Fibroblast of lung (primary cell): ENCODE measurements around the gene IL17RD. TPM values are rescaled to one million over a fixed set of nuclear protein-coding genes. Genes with fewer than 3 reads are reported as not detected.
A peak's percentile ranks its signal among the peaks of the same experiment; 100 is the strongest.

Experiments used
- DNase-seq, 2 donors: peaks; one replicate each; pipeline versions ENCODE4 v3.0.0 to v3.0.0-alpha.2; 2010; ENCODE audit warnings: low read depth in 2 of 2
- H2AFZ ChIP-seq: 2 replicates; pipeline ENCODE4 v1.5.1; 2012; ENCODE audit warnings: low read length, control low read depth, inconsistent platforms
- H3K27ac ChIP-seq: 2 replicates; pipeline ENCODE4 v1.5.1; 2011; ENCODE audit warnings: low read length, control low read depth; ENCODE audit not compliant: insufficient read depth
- H3K27me3 ChIP-seq: 2 replicates; pipeline ENCODE4 v1.5.1; 2011; ENCODE audit warnings: mild to moderate bottlenecking, low read length; ENCODE audit not compliant: control insufficient read depth, insufficient read depth
- H3K36me3 ChIP-seq: 2 replicates; pipeline ENCODE4 v1.5.1; 2011; ENCODE audit warnings: low read length; ENCODE audit not compliant: control insufficient read depth, insufficient read depth
- H3K4me1 ChIP-seq: 2 replicates; pipeline ENCODE4 v1.5.1; 2011; ENCODE audit warnings: low read length; ENCODE audit not compliant: control insufficient read depth, insufficient read depth; ENCODE audit errors: extremely low read depth
- H3K4me2 ChIP-seq: 2 replicates; pipeline ENCODE4 v1.5.1; 2011; ENCODE audit warnings: low read length, control low read depth; ENCODE audit not compliant: insufficient read depth; ENCODE audit errors: extremely low read depth
- H3K4me3 ChIP-seq, 4 experiments: fragments of 200-600 bp in 1 of 4; sonication (generic) in 1 of 4; replicated peaks in 1 of 4; 2 replicates each; pipeline ENCODE4 v1.5.1; 2011 to 2016; ENCODE audit warnings: low read length in 4 of 4, low read depth in 3 of 4, mild to moderate bottlenecking in 3 of 4, control low read depth in 2 of 4, inconsistent platforms in 1 of 4, mixed read lengths in 1 of 4; ENCODE audit not compliant: insufficient read depth in 1 of 4; ENCODE audit errors: control extremely low read depth in 1 of 4
- H3K79me2 ChIP-seq: 2 replicates; pipeline ENCODE4 v1.5.1; 2012; ENCODE audit warnings: mild to moderate bottlenecking, low read length, inconsistent platforms; ENCODE audit not compliant: control insufficient read depth, insufficient read depth
- H3K9ac ChIP-seq: 2 replicates; pipeline ENCODE4 v1.5.1; 2011; ENCODE audit warnings: mild to moderate bottlenecking, low read length, control low read depth; ENCODE audit not compliant: insufficient read depth
- H3K9me3 ChIP-seq: 2 replicates; pipeline ENCODE4 v1.5.1; 2012; ENCODE audit warnings: low read depth, low read length; ENCODE audit not compliant: control insufficient read depth, insufficient read depth
- H4K20me1 ChIP-seq: 2 replicates; pipeline ENCODE4 v1.5.1; 2011; ENCODE audit warnings: low read length; ENCODE audit not compliant: control insufficient read depth, insufficient read depth; ENCODE audit errors: extremely low read depth
- CTCF ChIP-seq, 2 donors: IDR thresholded peaks in 1 of 2; conservative IDR thresholded peaks in 1 of 2; 1 replicate in 1 of 2; 2 replicates in 1 of 2; pipeline ENCODE4 v1.5.1; 2011 to 2012; ENCODE audit warnings: low read length in 2 of 2, control low read depth in 1 of 2, inconsistent platforms in 1 of 2, low read depth in 1 of 2, mild to moderate bottlenecking in 1 of 2
- EZH2 ChIP-seq: IDR thresholded peaks from 2 replicates; pipeline ENCODE4 v1.5.1; 2012; ENCODE audit warnings: low read length, control low read depth, mild to moderate bottlenecking; ENCODE audit errors: missing control alignments
- polyA plus RNA-seq, 2 donors: library from polyadenylated mRNA; depleted of rRNA in 1 of 2; stranded (reverse) in 1 of 2; unstranded in 1 of 2; fragments of >200 nt; gene quantifications; 2 replicates each; pipeline ENCODE4 v1.2.1, GENCODE V29; 2011 to 2012; ENCODE audit warnings: missing spikeins in 1 of 2
- total RNA-seq: library from RNA; depleted of rRNA; stranded (reverse); fragments of >200 nt; gene quantifications from 2 replicates; pipeline ENCODE4 v1.2.1, GENCODE V29; 2014

Gene IL17RD
- total and polyA plus RNA-seq, 2 donors (not counting 1 experiment from before 2014, with no cell fraction given) = 0.60 to 1.8 TPM

DNA sequence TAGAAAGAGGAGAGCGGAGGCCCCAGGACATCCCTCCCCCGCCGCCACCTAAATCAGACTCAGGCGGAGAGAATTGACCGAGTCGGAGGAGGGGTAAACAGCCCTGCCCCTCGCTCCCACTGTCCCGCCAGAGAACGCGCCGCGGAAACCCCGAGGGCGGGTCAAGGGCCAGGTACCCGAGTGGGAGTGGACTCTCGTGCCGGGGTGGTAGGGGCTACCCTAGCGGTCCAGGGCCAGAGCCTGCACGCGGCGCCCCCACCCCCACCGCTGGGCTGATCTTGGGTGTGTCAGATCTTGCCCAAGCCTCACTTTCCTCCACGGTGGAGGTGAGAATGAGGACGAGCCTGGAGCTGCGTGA, 85.7 kb downstream of the IL17RD start:
- no peaks in the 10 kb centered on the region for H4K20me1 ChIP-seq
- H3K4me2 ChIP-seq = peak overlapping the region; percentile 75
- no peak overlapping the region for H2AFZ ChIP-seq
- no peak overlapping the region for H3K27ac ChIP-seq
- H3K9me3 ChIP-seq = no peaks in the 10 kb centered on the region
- no peak for DNase-seq
- peak overlapping the region; percentile 38 to 77 (median 46) for H3K4me3 ChIP-seq
- peaks cover 30% of the 10 kb centered on the region for H3K27me3 ChIP-seq
- peak; percentile 14 for TF ChIP-seq EZH2
- no peak for TF ChIP-seq CTCF (conservative IDR thresholded peaks at IDR 0.05 in 1 of 2, IDR thresholded peaks at IDR 0.05 in 1 of 2; ENCODE audit: low read depth in 1 of 2, low read length in 2 of 2)
- peak overlapping the region; percentile 16 for H3K9ac ChIP-seq
- no peaks in the 10 kb centered on the region for H3K79me2 ChIP-seq
- no peaks in the 10 kb centered on the region for H3K36me3 ChIP-seq
- no peaks in the 10 kb centered on the region for H3K4me1 ChIP-seq

GRCh38 chr3:57078635-57079473, 86.3 kb downstream of the IL17RD start:
- Histone ChIP-seq H3K36me3 (no peaks in the 10 kb centered on the region), H2AFZ (peak overlapping the region; percentile 45), H3K79me2 (no peaks in the 10 kb centered on the region), H3K27me3 (peaks cover 30% of the 10 kb centered on the region), H3K9ac (no peak overlapping the region), H3K27ac (no peak overlapping the region), H3K4me1 (no peaks in the 10 kb centered on the region), H4K20me1 (no peaks in the 10 kb centered on the region), H3K9me3 (no peaks in the 10 kb centered on the region), H3K4me2 (peak overlapping the region; percentile 86), H3K4me3 (peak overlapping the region; percentile 38 to 77 (median 66))
- DNase-seq = peak in 1 of 2 donors; percentile 34
- no peak for TF ChIP-seq CTCF (conservative IDR thresholded peaks at IDR 0.05 in 1 of 2, IDR thresholded peaks at IDR 0.05 in 1 of 2; ENCODE audit: low read depth in 1 of 2, low read length in 2 of 2)
- TF ChIP-seq EZH2 = peak; percentile 82

DNA sequence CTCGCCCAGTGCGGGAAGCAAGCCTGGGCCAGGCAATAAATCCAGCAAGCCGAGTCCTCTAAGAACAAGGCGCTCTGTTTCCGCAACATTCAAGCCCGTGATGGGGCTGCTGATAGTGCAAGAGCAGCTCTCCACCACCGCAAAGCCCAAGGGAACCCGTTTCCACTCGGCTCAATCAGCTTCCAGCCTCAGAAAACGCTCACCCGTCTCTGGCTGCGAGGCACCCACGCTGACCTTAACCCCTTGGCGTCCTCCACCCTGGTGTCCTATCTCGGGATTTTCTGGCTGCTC, 86.9 kb downstream of the IL17RD start:
- Histone ChIP-seq H4K20me1 (no peaks in the 10 kb centered on the region), H2AFZ (peak overlapping the region; percentile 30), H3K27ac (no peak overlapping the region), H3K4me3 (peak overlapping the region in 3 of 4 experiments; percentile 64 to 77 (median 67)), H3K36me3 (no peaks in the 10 kb centered on the region), H3K4me2 (peak overlapping the region; percentile 86), H3K79me2 (no peaks in the 10 kb centered on the region), H3K27me3 (peaks cover 30% of the 10 kb centered on the region), H3K4me1 (no peaks in the 10 kb centered on the region), H3K9ac (no peak overlapping the region), H3K9me3 (no peaks in the 10 kb centered on the region)
- DNase-seq = peak; percentile 55 to 62
- TF ChIP-seq EZH2 = no peak
- TF ChIP-seq CTCF (conservative IDR thresholded peaks at IDR 0.05 in 1 of 2, IDR thresholded peaks at IDR 0.05 in 1 of 2; ENCODE audit: low read depth in 1 of 2, low read length in 2 of 2) = no peak
